HepG2 (cell line): ENCODE measurements around the gene SLC5A3. TPM values are rescaled to one million over a fixed set of nuclear protein-coding genes. Genes with fewer than 3 reads are reported as not detected.
A peak's percentile ranks its signal among the peaks of the same experiment; 100 is the strongest.

Experiments
- BCL6 ChIP-seq: IDR thresholded peaks from 2 replicates; pipeline ENCODE4 v1.6.1; 2016; ENCODE audit warnings: missing genetic modification reagents, missing compliant biosample characterization
- GABPA ChIP-seq, 2 experiments: IDR thresholded peaks; 2 replicates each; pipeline ENCODE4 v1.6.1; 2011 to 2016; ENCODE audit warnings: low read depth in 2 of 2, low read length in 1 of 2, missing biosample characterization in 1 of 2, missing genetic modification characterization in 1 of 2
- ISL2 ChIP-seq: sonication (generic); formaldehyde crosslinking; IDR thresholded peaks from 2 replicates; pipeline ENCODE4 v1.5.0; 2020; ENCODE audit warnings: missing genetic modification reagents
- JDP2 ChIP-seq: sonication (generic); formaldehyde crosslinking; IDR thresholded peaks from 2 replicates; pipeline ENCODE4 v1.8.1; 2022; ENCODE audit warnings: missing genetic modification reagents, borderline replicate concordance
- KLF16 ChIP-seq, 2 experiments: sonication (generic) in 1 of 2; formaldehyde crosslinking in 1 of 2; IDR thresholded peaks; 2 replicates each; pipeline versions ENCODE4 v1.6.1 to v1.8.0; 2016 to 2023; ENCODE audit warnings: missing genetic modification reagents in 2 of 2, missing compliant biosample characterization in 1 of 2
- MBD4 ChIP-seq: IDR thresholded peaks from 2 replicates; pipeline ENCODE4 v1.6.1; 2012; ENCODE audit warnings: low read length, inconsistent platforms, borderline replicate concordance
- MED13 ChIP-seq: sonication (generic); formaldehyde crosslinking; IDR thresholded peaks from 2 replicates; pipeline ENCODE4 v1.5.0; 2020; ENCODE audit warnings: missing genetic modification reagents
- POGK ChIP-seq: sonication (generic); formaldehyde crosslinking; conservative IDR thresholded peaks from 2 replicates; pipeline ENCODE4 v1.8.0; 2022; ENCODE audit warnings: mild to moderate bottlenecking, moderate library complexity, missing genetic modification reagents
- SNAPC5 ChIP-seq: sonication (generic); formaldehyde crosslinking; IDR thresholded peaks from 2 replicates; pipeline ENCODE4 v1.8.1; 2023; ENCODE audit warnings: mild to moderate bottlenecking, missing genetic modification reagents, borderline replicate concordance
- TBX3 ChIP-seq: fragments of 450-650 bp; IDR thresholded peaks from 2 replicates; pipeline ENCODE4 v1.6.1; 2017; ENCODE audit warnings: antibody characterized with exemption, mild to moderate bottlenecking, inconsistent platforms, borderline replicate concordance
- ZFP36 ChIP-seq: fragments of 150-350 bp; IDR thresholded peaks from 2 replicates; pipeline ENCODE4 v1.6.1; 2018; ENCODE audit warnings: borderline replicate concordance, low read length, low read depth; ENCODE audit not compliant: partially characterized antibody
- ZFP90 ChIP-seq: sonication (generic); formaldehyde crosslinking; IDR thresholded peaks from 2 replicates; pipeline ENCODE4 v1.8.0; 2022; ENCODE audit warnings: missing genetic modification reagents, mild to moderate bottlenecking, inconsistent platforms, borderline replicate concordance
- ZNF101 ChIP-seq: sonication (generic); formaldehyde crosslinking; IDR thresholded peaks from 2 replicates; pipeline ENCODE4 v1.4.0; 2020; ENCODE audit warnings: mild to moderate bottlenecking, low read depth, missing genetic modification reagents, borderline replicate concordance
- ZNF225 ChIP-seq: sonication (generic); formaldehyde crosslinking; IDR thresholded peaks from 2 replicates; pipeline ENCODE4 v1.4.0; 2020; ENCODE audit warnings: mild to moderate bottlenecking, missing genetic modification reagents
- ZNF276 ChIP-seq: sonication (generic); formaldehyde crosslinking; IDR thresholded peaks from 2 replicates; pipeline ENCODE4 v1.4.0; 2020; ENCODE audit warnings: mild to moderate bottlenecking, low read depth, missing genetic modification reagents
- ZNF343 ChIP-seq: sonication (generic); formaldehyde crosslinking; IDR thresholded peaks from 2 replicates; pipeline ENCODE4 v1.4.0; 2020; ENCODE audit warnings: mild to moderate bottlenecking, missing genetic modification reagents
- polyA plus RNA-seq, 8 experiments: library from polyadenylated mRNA; depleted of rRNA in 3 of 8; stranded (reverse) in 7 of 8; unstranded in 1 of 8; fragments of >200 nt; fragmentation: Illumina TruSeq in 4 of 8; extraction: Trizol in 4 of 8; gene quantifications; 2 replicates each; pipeline versions ENCODE4 v1.2.1 to v1.2.3, GENCODE V29; 2011 to 2016; ENCODE audit warnings: low read depth in 4 of 8, missing spikeins in 1 of 8, mixed read lengths in 1 of 8; ENCODE audit not compliant: insufficient read depth in 1 of 8
- total RNA-seq, 5 experiments: library from RNA; depleted of rRNA; stranded (reverse); fragments of >200 nt; fragmentation: Illumina TruSeq; extraction: Trizol; gene quantifications; 2 replicates each; pipeline ENCODE4 v1.2.3, GENCODE V29; 2016; ENCODE audit warnings: low read depth in 1 of 5
- TF ChIP-seq, protein P1 (sequence below): sonication (generic); formaldehyde crosslinking; IDR thresholded peaks from 2 replicates; pipeline ENCODE4 v1.4.0; 2020; ENCODE audit warnings: mild to moderate bottlenecking, low read depth, missing genetic modification reagents
- TF ChIP-seq, protein P2 (sequence below): sonication (generic); formaldehyde crosslinking; IDR thresholded peaks from 2 replicates; pipeline ENCODE4 v1.4.0; 2020; ENCODE audit warnings: missing genetic modification reagents
- TF ChIP-seq, protein P3 (sequence below): sonication (generic); formaldehyde crosslinking; IDR thresholded peaks from 2 replicates; pipeline ENCODE4 v1.4.0; 2020; ENCODE audit warnings: missing genetic modification reagents

Gene SLC5A3
- total and polyA plus RNA-seq, 2 of the 13 experiments (the other 11 are each of a cell fraction or from before 2014, with no cell fraction given), result 5.6 to 11.2 TPM

DNA sequence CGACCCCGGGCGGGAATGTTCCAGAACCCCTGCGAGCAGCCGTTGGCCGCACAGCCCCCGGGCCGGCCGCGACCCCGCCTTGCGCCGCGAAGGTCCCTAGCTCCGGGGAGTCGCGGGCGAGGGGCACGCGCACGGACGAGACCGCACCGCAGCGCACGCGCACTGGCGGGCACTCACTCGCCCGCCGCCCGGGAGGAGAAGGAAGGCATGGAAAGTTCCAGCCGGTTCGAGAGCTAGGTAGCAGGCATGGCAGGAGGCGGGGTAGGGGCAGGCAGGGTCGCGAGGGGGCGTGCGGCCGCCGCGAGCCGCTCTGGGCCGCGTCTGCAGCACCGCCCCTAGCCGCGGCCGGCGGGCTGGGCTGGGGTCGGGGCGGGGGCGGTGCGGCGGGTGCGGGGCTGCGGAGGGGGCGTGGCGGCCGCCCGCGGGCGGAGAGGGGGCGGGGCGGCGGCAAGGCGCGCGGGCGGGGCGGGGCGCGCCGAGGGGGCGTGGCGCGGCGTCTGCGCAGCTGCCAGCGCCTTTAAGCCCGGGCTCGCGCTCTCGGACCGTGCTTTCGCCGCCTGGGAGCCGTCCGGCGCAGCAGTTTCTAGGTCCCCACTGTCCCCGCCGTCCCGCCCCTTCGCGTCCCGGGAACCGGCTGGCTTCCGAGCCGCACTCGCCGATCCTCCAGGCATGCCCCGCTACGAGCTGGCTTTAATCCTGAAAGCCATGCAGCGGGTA lies at the start of gene SLC5A3, which contains the start of gene MRPS6 (continued):
- TF ChIP-seq, protein P1, sequence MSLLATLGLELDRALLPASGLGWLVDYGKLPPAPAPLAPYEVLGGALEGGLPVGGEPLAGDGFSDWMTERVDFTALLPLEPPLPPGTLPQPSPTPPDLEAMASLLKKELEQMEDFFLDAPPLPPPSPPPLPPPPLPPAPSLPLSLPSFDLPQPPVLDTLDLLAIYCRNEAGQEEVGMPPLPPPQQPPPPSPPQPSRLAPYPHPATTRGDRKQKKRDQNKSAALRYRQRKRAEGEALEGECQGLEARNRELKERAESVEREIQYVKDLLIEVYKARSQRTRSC (CRISPR knock-in tag), result no peak
- TF ChIP-seq ISL2 (CRISPR knock-in tag) (0 out of 2 replicates have a peak, but pooled peaks have one; percentile 36), MBD4 (no peak), ZNF276 (no peak), BCL6 (CRISPR knock-in tag) (peak; percentile 30; the same call in 1 of the 2 replicates), POGK (0 out of 2 replicates have a peak, but pooled peaks have one; percentile 44), ZNF101 (CRISPR knock-in tag) (no peak), ZFP90 (no peak), ZNF343 (CRISPR knock-in tag) (no peak), ZNF225 (CRISPR knock-in tag) (no peak), KLF16 (CRISPR knock-in tag; IDR thresholded peaks at IDR 0.05) (peak in 1 of 2 experiments; percentile 84; a peak in 2 of 4 replicates), JDP2 (CRISPR knock-in tag) (no peak), GABPA (IDR thresholded peaks at IDR 0.05; ENCODE audit: low read depth, low read length) (no peak), GABPA (CRISPR knock-in tag; IDR thresholded peaks at IDR 0.05; ENCODE audit: low read depth) (no peak), ZFP36 (no peak), SNAPC5 (CRISPR knock-in tag) (no peak), MED13 (CRISPR knock-in tag) (peak; percentile 36; the same call in 1 of the 2 replicates), TBX3 (no peak)
- TF ChIP-seq, protein P2, sequence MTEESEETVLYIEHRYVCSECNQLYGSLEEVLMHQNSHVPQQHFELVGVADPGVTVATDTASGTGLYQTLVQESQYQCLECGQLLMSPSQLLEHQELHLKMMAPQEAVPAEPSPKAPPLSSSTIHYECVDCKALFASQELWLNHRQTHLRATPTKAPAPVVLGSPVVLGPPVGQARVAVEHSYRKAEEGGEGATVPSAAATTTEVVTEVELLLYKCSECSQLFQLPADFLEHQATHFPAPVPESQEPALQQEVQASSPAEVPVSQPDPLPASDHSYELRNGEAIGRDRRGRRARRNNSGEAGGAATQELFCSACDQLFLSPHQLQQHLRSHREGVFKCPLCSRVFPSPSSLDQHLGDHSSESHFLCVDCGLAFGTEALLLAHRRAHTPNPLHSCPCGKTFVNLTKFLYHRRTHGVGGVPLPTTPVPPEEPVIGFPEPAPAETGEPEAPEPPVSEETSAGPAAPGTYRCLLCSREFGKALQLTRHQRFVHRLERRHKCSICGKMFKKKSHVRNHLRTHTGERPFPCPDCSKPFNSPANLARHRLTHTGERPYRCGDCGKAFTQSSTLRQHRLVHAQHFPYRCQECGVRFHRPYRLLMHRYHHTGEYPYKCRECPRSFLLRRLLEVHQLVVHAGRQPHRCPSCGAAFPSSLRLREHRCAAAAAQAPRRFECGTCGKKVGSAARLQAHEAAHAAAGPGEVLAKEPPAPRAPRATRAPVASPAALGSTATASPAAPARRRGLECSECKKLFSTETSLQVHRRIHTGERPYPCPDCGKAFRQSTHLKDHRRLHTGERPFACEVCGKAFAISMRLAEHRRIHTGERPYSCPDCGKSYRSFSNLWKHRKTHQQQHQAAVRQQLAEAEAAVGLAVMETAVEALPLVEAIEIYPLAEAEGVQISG (CRISPR knock-in tag), result peak; percentile 35
- TF ChIP-seq, protein P3, sequence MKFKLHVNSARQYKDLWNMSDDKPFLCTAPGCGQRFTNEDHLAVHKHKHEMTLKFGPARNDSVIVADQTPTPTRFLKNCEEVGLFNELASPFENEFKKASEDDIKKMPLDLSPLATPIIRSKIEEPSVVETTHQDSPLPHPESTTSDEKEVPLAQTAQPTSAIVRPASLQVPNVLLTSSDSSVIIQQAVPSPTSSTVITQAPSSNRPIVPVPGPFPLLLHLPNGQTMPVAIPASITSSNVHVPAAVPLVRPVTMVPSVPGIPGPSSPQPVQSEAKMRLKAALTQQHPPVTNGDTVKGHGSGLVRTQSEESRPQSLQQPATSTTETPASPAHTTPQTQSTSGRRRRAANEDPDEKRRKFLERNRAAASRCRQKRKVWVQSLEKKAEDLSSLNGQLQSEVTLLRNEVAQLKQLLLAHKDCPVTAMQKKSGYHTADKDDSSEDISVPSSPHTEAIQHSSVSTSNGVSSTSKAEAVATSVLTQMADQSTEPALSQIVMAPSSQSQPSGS, result 0 out of 2 replicates have a peak, but pooled peaks have one; percentile 40
